T47D (cell line): Measurements from ENCODE around the gene DSC2.
"Not testable (repeated sequence)": the region's sequence is repeated elsewhere in the genome, so short reads cannot be mapped to it uniquely, and the experiment has no call there.

Experiments used
- DNase-seq, 2 experiments: peaks; one replicate each; pipeline versions ENCODE4 v3.0.0 to v3.0.0-alpha.2; 2011 to 2012; ENCODE audit warnings: low read depth in 1 of 2, low spot score in 1 of 2
- JUND ChIP-seq: IDR thresholded peaks from 2 replicates; pipeline ENCODE4 v1.6.1; 2012; ENCODE audit warnings: low read depth
- in situ Hi-C: cut with HindIII; loops from 2 replicates; pipeline ENCODE4 v1.10.0; 2016; ENCODE audit warnings: low sequenced_read_pairs, low pct_unique_long_range_greater_than_20kb

DSC2 gene

DNA sequence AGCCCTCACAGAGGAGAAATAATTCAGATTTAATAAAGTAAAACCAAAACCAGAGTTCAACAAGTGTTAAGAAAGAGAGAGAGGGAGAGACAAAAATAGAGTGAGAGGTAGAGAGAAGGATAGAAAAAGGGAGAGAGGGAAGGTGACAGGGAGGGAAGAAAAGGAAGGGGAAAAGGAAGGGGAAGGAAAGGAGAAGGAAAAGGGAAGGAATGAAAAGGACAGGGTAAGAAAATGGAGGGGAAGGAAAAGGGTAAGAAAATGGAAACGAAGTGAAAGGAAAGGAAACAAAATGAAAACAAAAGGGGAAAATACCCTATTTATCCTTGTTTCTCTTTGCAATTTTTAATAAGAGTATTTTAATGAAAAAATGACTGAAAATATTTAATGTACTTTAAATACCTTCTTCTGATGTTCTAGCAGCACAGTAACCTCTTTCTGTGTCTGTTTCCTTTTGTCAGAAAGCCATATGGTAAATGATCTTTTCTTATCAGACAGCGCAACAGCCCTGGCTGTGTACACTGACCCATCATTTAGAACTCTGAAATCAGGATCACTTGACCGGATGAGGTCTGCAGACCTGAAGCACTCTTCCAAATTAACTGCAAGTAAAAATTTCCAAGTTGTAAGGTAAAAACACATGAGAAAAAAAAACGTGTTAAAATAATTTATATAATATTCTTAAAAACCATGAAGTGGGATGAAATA is 71.5 kb downstream of the DSC2 start:
- in situ Hi-C loops: no loop called here
- no peak for DNase-seq
- TF ChIP-seq JUND: no peak

DNA sequence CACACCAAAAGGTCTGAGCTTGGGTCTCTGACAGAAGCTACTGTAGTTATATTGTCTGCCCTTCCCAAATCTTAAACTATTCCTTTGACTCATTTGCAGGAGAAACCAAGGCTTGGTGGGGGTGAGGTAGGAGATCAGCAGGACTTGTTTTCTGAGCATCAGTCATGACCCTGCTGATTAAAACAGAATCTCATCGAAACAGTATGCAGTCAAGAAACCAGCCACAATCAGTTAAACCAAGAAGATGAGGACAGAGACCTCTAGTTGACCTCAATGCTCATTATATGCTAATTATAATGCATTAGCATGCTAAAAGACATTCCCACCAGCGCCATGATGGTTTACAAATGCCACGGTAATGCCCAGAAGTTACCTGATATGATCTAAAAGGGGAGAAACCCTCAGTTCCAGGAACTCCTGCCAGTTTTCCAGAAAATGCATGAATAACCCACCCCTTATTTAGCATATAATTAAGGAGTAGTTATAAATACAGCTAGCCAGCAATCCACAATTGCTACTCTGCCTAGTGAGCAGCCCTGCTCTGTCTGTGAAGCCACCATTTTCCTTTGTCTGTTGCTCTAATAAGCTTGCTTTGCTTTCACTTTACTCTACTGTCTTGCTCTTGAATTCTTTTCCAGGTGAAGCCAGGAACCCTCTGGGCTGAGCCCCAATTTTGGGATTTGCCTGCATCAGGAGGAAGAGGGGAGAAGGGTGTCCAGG is 86.3 kb downstream of the DSC2 start:
- no peak for DNase-seq
- TF ChIP-seq JUND: no peak
- in situ Hi-C loops: no loop called here

GRCh38 chr18:31011455-31011854 is 90.8 kb downstream of the DSC2 start:
- DNase-seq, in situ Hi-C loops: not testable (repeated sequence)

GRCh38 chr18:31010601-31011000 is 91.6 kb downstream of the DSC2 start:
- TF ChIP-seq JUND: no peak
- no peak for DNase-seq
- in situ Hi-C loops: no loop called here
